ENCODE measurements around the gene PARN. TPM values are rescaled to one million over a fixed set of nuclear protein-coding genes. Genes with fewer than 3 reads are reported as not detected.

The PARN gene
- total and polyA plus RNA-seq, 4 donors, result 12.3 to 44.4 (median 25.2) TPM

GRCh38 chr16:14496786-14497185, 133.3 kb downstream of the PARN start:
- Histone ChIP-seq H3K9ac (ENCODE audit: insufficient read depth in 1 of 2, low read length in 2 of 2) (no peak overlapping the region), H3K36me3 (ENCODE audit: control insufficient read depth in 4 of 4, insufficient read depth in 4 of 4, low read length in 4 of 4) (no peaks in the 10 kb centered on the region), H3K4me1 (ENCODE audit: control insufficient read depth in 5 of 5, insufficient read depth in 5 of 5, low read length in 5 of 5) (peaks cover 5 to 13% (median 6%) of the 10 kb centered on the region in 5 donors), H3K4me3 (no peak overlapping the region), H3K27ac (ENCODE audit: low read depth in 1 of 2, low read length in 1 of 2) (no peak overlapping the region), H3K9me3 (ENCODE audit: control insufficient read depth in 4 of 4, insufficient read depth in 3 of 4, low read length in 3 of 4) (no peaks in the 10 kb centered on the region), H3K27me3 (ENCODE audit: control insufficient read depth in 3 of 3, insufficient read depth in 3 of 3, low read length in 2 of 3) (no peaks in the 10 kb centered on the region)
- WGBS, 2 donors, result 66 to 82% methylated on average over 7 of the region's 7 CpGs
- ATAC-seq (ENCODE audit: insufficient read depth, low FRiP score) (no peak), DNase-seq (no peak)
- TF ChIP-seq CTCF (IDR thresholded peaks at IDR 0.05; ENCODE audit: control extremely low read depth, extremely low read depth), result no peak

- Histone ChIP-seq H3K27me3 (ENCODE audit: control insufficient read depth in 3 of 3, insufficient read depth in 3 of 3, low read length in 2 of 3) (no peaks in the 10 kb centered on the region), H3K36me3 (ENCODE audit: control insufficient read depth in 4 of 4, insufficient read depth in 4 of 4, low read length in 4 of 4) (no peaks in the 10 kb centered on the region), H3K4me3 (no peak overlapping the region), H3K4me1 (ENCODE audit: control insufficient read depth in 5 of 5, insufficient read depth in 5 of 5, low read length in 5 of 5) (peaks cover 0 to 14% (median 3%) of the 10 kb centered on the region in 5 donors), H3K9ac (ENCODE audit: insufficient read depth in 1 of 2, low read length in 2 of 2) (no peak overlapping the region), H3K9me3 (ENCODE audit: control insufficient read depth in 4 of 4, insufficient read depth in 3 of 4, low read length in 3 of 4) (no peaks in the 10 kb centered on the region), H3K27ac (ENCODE audit: low read depth in 1 of 2, low read length in 1 of 2) (no peak overlapping the region)
- WGBS, 2 donors, result 84 to 94% methylated on average over 7 of the region's 7 CpGs
- DNase-seq, result no peak
- no peak for TF ChIP-seq CTCF (IDR thresholded peaks at IDR 0.05; ENCODE audit: control extremely low read depth, extremely low read depth)
- no peak for ATAC-seq (ENCODE audit: insufficient read depth, low FRiP score)
Measured at GRCh38 chr16:14496047-14496770, 133.9 kb downstream of the PARN start.

- ATAC-seq (ENCODE audit: insufficient read depth, low FRiP score) (no peak), DNase-seq (no peak)
- H3K4me1 ChIP-seq (ENCODE audit: control insufficient read depth in 5 of 5, insufficient read depth in 5 of 5, low read length in 5 of 5), result peaks cover 0 to 14% (median 0%) of the 10 kb centered on the region in 5 donors
- H3K9me3 ChIP-seq (ENCODE audit: control insufficient read depth in 4 of 4, insufficient read depth in 3 of 4, low read length in 3 of 4), result no peaks in the 10 kb centered on the region
- WGBS, 2 donors, result 94 to 96% methylated on average over 18 of the region's 18 CpGs
- H3K27me3 ChIP-seq (ENCODE audit: control insufficient read depth in 3 of 3, insufficient read depth in 3 of 3, low read length in 2 of 3), result no peaks in the 10 kb centered on the region
- H3K36me3 ChIP-seq (ENCODE audit: control insufficient read depth in 4 of 4, insufficient read depth in 4 of 4, low read length in 4 of 4), result no peaks in the 10 kb centered on the region
- no peak for TF ChIP-seq CTCF (IDR thresholded peaks at IDR 0.05; ENCODE audit: control extremely low read depth, extremely low read depth)
- no peak overlapping the region for H3K4me3 ChIP-seq
- no peak overlapping the region for H3K9ac ChIP-seq (ENCODE audit: insufficient read depth in 1 of 2, low read length in 2 of 2)
- no peak overlapping the region for H3K27ac ChIP-seq (ENCODE audit: low read depth in 1 of 2, low read length in 1 of 2)
Measured at GRCh38 chr16:14495213-14496046, 134.6 kb downstream of the PARN start.

Data from lung (tissue), 12 donors.